HepG2 (cell line): ENCODE data around the gene MAP2K1. TPM values are rescaled to one million over a fixed set of nuclear protein-coding genes. Genes with fewer than 3 reads are reported as not detected.

Source experiments
- CHD4 ChIP-seq: fragments of 200-600 bp; sonication (generic); IDR thresholded peaks from 2 replicates; pipeline ENCODE4 v1.7.0; 2017; ENCODE audit warnings: mild to moderate bottlenecking, low read length, borderline replicate concordance
- KMT2B ChIP-seq: IDR thresholded peaks from 2 replicates; pipeline ENCODE4 v1.6.1; 2016; ENCODE audit warnings: missing genetic modification reagents, missing compliant biosample characterization
- NKX3-1 ChIP-seq: sonication (generic); formaldehyde crosslinking; IDR thresholded peaks from 2 replicates; pipeline ENCODE4 v1.5.0; 2020; ENCODE audit warnings: missing genetic modification reagents
- RFX1 ChIP-seq: fragments of 450-650 bp; IDR thresholded peaks from 2 replicates; pipeline ENCODE4 v1.6.1; 2017
- SRSF9 ChIP-seq: fragments of 200-400 bp; formaldehyde crosslinking; IDR thresholded peaks from 2 replicates; pipeline ENCODE4 v1.6.1; 2018; ENCODE audit warnings: borderline replicate concordance, mild to moderate bottlenecking, low read depth, low read length; ENCODE audit not compliant: insufficient read depth, poor library complexity, severe bottlenecking
- ZBTB38 ChIP-seq: sonication (generic); formaldehyde crosslinking; IDR thresholded peaks from 2 replicates; pipeline ENCODE4 v1.5.1; 2020; ENCODE audit warnings: mild to moderate bottlenecking, missing genetic modification reagents
- ZNF121 ChIP-seq: sonication (generic); formaldehyde crosslinking; IDR thresholded peaks from 2 replicates; pipeline ENCODE4 v1.5.0; 2020; ENCODE audit warnings: mild to moderate bottlenecking, missing genetic modification reagents
- ZNF619 ChIP-seq: sonication (generic); formaldehyde crosslinking; IDR thresholded peaks from 2 replicates; pipeline ENCODE4 v1.4.0; 2020; ENCODE audit warnings: mild to moderate bottlenecking, missing genetic modification reagents
- polyA plus RNA-seq, 8 experiments: library from polyadenylated mRNA; depleted of rRNA in 3 of 8; stranded (reverse) in 7 of 8; unstranded in 1 of 8; fragments of >200 nt; fragmentation: Illumina TruSeq in 4 of 8; extraction: Trizol in 4 of 8; gene quantifications; 2 replicates each; pipeline versions ENCODE4 v1.2.1 to v1.2.3, GENCODE V29; 2011 to 2016; ENCODE audit warnings: low read depth in 4 of 8, missing spikeins in 1 of 8, mixed read lengths in 1 of 8; ENCODE audit not compliant: insufficient read depth in 1 of 8
- total RNA-seq, 5 experiments: library from RNA; depleted of rRNA; stranded (reverse); fragments of >200 nt; fragmentation: Illumina TruSeq; extraction: Trizol; gene quantifications; 2 replicates each; pipeline ENCODE4 v1.2.3, GENCODE V29; 2016; ENCODE audit warnings: low read depth in 1 of 5
- TF ChIP-seq, protein P1 (sequence below), 2 experiments: fragments of 450-650 bp in 1 of 2; sonication (generic) in 1 of 2; formaldehyde crosslinking in 1 of 2; IDR thresholded peaks; 2 replicates each; pipeline versions ENCODE4 v1.6.1 to v1.8.0; 2016 to 2022; ENCODE audit warnings: antibody characterized with exemption in 1 of 2, mild to moderate bottlenecking in 1 of 2, missing genetic modification reagents in 1 of 2
- TF ChIP-seq, protein P2 (sequence below): sonication (generic); formaldehyde crosslinking; IDR thresholded peaks from one replicate; pipeline ENCODE4 v1.5.1; 2020; ENCODE audit warnings: mild to moderate bottlenecking, missing genetic modification reagents; ENCODE audit errors: not compliant biosample characterization

The MAP2K1 gene
- total and polyA plus RNA-seq, 2 of the 13 experiments (the other 11 are each of a cell fraction or from before 2014, with no cell fraction given) = 24.1 to 49.2 TPM

DNA sequence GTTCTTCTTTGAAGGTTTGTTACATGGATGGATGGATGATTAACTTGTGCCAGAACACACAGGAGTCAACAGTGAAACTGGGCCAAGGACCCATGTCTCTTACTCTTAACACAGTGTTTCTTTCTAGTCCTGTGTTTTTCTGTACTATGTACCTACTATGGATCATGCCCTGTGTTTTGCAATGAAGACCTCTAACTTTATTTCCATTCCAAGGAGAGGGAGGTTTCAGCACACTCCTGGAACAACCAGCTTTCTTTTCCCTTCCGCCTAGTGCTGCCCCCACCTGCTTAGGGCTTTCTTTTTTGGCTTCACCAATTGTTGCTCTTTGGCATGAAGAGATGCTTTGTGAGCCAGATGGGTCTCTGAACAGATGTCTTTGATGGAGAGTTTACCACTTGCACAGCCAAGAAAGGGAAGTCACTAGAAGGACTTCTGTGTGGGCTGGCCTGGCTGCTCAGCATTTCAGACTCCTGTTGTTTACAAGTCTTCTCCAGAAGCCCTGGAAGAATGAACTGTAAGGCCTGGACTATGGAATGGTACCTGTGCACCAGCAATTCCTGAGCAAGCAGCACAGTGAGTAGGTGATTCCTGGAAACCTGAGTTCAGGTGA, 66.4 kb downstream of the MAP2K1 start (continued):
- TF ChIP-seq ZNF121 (CRISPR knock-in tag) = no peak
- no peak for TF ChIP-seq SRSF9
- TF ChIP-seq, protein P1, sequence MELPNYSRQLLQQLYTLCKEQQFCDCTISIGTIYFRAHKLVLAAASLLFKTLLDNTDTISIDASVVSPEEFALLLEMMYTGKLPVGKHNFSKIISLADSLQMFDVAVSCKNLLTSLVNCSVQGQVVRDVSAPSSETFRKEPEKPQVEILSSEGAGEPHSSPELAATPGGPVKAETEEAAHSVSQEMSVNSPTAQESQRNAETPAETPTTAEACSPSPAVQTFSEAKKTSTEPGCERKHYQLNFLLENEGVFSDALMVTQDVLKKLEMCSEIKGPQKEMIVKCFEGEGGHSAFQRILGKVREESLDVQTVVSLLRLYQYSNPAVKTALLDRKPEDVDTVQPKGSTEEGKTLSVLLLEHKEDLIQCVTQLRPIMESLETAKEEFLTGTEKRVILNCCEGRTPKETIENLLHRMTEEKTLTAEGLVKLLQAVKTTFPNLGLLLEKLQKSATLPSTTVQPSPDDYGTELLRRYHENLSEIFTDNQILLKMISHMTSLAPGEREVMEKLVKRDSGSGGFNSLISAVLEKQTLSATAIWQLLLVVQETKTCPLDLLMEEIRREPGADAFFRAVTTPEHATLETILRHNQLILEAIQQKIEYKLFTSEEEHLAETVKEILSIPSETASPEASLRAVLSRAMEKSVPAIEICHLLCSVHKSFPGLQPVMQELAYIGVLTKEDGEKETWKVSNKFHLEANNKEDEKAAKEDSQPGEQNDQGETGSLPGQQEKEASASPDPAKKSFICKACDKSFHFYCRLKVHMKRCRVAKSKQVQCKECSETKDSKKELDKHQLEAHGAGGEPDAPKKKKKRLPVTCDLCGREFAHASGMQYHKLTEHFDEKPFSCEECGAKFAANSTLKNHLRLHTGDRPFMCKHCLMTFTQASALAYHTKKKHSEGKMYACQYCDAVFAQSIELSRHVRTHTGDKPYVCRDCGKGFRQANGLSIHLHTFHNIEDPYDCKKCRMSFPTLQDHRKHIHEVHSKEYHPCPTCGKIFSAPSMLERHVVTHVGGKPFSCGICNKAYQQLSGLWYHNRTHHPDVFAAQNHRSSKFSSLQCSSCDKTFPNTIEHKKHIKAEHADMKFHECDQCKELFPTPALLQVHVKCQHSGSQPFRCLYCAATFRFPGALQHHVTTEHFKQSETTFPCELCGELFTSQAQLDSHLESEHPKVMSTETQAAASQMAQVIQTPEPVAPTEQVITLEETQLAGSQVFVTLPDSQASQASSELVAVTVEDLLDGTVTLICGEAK (IDR thresholded peaks at IDR 0.05) = no peak
- TF ChIP-seq, protein P1 (CRISPR knock-in tag; IDR thresholded peaks at IDR 0.05) = peak; percentile 57; the same call in 1 of the 2 replicates
- TF ChIP-seq, protein P2, sequence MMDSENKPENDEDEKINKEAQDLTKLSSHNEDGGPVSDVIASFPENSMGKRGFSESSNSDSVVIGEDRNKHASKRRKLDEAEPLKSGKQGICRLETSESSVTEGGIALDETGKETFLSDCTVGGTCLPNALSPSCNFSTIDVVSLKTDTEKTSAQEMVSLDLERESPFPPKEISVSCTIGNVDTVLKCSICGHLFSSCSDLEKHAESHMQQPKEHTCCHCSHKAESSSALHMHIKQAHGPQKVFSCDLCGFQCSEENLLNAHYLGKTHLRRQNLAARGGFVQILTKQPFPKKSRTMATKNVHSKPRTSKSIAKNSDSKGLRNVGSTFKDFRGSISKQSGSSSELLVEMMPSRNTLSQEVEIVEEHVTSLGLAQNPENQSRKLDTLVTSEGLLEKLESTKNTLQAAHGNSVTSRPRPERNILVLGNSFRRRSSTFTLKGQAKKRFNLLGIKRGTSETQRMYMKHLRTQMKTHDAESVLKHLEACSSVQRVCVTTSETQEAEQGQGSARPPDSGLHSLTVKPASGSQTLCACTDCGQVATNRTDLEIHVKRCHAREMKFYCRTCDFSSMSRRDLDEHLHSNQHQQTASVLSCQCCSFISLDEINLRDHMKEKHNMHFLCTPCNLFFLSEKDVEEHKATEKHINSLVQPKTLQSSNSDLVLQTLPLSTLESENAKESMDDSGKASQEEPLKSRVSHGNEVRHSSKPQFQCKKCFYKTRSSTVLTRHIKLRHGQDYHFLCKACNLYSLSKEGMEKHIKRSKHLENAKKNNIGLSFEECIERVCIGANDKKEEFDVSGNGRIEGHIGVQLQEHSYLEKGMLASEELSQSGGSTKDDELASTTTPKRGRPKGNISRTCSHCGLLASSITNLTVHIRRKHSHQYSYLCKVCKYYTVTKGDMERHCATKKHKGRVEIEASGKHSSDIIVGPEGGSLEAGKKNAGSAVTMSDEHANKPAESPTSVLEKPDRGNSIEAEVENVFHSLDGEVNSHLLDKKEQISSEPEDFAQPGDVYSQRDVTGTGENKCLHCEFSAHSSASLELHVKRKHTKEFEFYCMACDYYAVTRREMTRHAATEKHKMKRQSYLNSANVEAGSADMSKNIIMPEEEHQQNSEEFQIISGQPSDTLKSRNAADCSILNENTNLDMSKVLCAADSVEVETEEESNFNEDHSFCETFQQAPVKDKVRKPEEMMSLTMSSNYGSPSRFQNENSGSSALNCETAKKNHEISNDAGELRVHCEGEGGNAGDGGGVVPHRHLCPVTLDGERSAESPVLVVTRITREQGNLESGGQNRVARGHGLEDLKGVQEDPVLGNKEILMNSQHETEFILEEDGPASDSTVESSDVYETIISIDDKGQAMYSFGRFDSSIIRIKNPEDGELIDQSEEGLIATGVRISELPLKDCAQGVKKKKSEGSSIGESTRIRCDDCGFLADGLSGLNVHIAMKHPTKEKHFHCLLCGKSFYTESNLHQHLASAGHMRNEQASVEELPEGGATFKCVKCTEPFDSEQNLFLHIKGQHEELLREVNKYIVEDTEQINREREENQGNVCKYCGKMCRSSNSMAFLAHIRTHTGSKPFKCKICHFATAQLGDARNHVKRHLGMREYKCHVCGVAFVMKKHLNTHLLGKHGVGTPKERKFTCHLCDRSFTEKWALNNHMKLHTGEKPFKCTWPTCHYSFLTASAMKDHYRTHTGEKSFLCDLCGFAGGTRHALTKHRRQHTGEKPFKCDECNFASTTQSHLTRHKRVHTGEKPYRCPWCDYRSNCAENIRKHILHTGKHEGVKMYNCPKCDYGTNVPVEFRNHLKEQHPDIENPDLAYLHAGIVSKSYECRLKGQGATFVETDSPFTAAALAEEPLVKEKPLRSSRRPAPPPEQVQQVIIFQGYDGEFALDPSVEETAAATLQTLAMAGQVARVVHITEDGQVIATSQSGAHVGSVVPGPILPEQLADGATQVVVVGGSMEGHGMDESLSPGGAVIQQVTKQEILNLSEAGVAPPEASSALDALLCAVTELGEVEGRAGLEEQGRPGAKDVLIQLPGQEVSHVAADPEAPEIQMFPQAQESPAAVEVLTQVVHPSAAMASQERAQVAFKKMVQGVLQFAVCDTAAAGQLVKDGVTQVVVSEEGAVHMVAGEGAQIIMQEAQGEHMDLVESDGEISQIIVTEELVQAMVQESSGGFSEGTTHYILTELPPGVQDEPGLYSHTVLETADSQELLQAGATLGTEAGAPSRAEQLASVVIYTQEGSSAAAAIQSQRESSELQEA (CRISPR knock-in tag) = no peak
- no peak for TF ChIP-seq NKX3-1 (CRISPR knock-in tag)
- no peak for TF ChIP-seq KMT2B (CRISPR knock-in tag)
- no peak for TF ChIP-seq ZBTB38
- TF ChIP-seq CHD4 = no peak
- no peak for TF ChIP-seq RFX1
- no peak for TF ChIP-seq ZNF619
